D721Med (cell line): Measurements from ENCODE around the gene NBDY.

Experiments used
- DNase-seq: peaks from one replicate; pipeline ENCODE4 v3.0.0; 2011; ENCODE audit warnings: low spot score; ENCODE audit not compliant: insufficient read length
- FAIRE-seq: peaks from 2 replicates; lab custom pipeline; 2011; peaks lifted over from hg19 to GRCh38; lab: Jason Lieb, UNC
- CTCF ChIP-seq: IDR thresholded peaks from 2 replicates; pipeline ENCODE4 v1.5.1; 2012; ENCODE audit warnings: mild to moderate bottlenecking, control low read depth; ENCODE audit not compliant: insufficient read depth; ENCODE audit errors: missing control alignments

NBDY gene

DNA sequence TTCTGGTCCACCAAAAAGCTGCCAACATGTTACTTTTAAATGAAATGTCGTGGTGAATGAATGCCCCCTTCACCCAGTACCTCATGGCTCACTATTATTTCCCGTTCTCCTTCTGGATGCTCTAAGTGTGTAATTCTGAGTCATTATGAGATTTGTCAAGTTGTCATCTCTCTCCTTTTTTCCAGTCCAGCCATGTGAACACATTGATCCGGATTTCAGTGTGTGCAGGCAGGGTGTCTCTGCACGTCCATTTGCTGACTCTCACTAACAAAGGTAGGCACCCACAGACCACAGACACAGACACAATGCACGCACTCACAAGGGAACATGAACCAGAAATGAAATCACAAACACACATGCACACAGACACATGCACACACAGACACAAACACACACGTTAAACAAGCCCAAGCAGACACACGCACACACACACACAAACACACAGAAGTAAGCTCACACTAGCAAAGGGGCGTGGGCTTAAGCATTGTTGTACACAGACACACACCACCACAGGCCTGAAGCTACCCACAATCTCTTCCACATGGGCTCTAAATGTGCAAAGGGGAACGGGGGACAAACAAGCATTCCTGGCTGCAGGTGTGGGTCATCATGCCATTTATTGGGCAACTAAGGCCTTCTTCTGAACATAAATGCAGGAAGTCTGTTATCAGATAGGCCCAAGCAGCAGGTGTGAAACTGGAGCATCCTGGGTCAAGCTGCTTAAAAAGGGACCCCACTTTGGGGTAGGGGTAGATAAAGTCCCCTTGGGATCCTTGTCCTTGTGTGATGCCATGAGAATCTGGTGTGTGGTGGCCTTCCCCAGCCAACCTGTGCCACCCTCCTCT, 58.1 kb downstream of the NBDY start:
- no peak for FAIRE-seq
- TF ChIP-seq CTCF = no peak
- DNase-seq = no peak

DNA sequence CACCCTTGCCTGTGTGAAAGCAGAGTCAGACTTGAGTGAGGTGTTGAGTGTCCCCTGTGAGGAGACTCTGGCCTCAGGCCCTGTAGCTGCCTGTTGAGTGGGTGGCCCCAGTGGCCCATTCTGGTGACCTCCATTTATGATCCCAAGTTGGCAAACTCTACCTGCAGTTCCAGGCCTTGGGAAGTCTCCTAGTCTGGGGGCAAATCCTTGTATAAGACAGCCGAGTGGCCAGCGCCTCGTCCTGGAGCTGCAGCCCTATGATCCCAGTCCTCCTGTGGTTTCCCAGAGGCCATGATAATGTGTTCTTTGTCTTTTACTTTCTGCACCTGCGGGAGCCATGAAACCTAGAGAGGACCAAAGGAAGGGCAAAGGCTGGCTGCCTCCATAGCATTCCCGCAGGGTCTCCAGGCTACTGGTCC, 58.7 kb downstream of the NBDY start:
- FAIRE-seq = no peak
- TF ChIP-seq CTCF = no peak

DNA sequence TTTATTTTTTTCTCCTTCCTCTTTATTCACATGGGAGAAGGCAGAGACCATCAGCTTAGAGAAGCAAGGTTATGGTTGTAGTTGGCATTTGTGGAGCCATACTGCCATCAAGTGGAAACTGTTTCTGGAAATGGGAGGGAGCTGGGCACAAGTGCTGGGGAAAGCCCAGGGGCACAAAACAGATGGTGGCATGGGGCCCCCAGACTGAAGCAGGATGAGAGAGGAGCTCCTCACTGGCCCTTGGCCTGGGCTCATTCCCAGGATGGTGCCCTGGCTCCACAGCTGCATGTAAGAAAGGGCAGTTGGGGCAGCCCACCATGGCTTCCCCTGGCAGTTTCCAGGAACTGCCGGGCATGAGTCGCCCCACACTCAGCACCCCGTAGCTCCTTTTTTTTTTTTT, 59.2 kb downstream of the NBDY start:
- TF ChIP-seq CTCF = no peak
- FAIRE-seq = no peak
- no peak for DNase-seq

More for the DNA sequence above, 58.7 kb downstream of the NBDY start:
- no peak for DNase-seq

DNA sequence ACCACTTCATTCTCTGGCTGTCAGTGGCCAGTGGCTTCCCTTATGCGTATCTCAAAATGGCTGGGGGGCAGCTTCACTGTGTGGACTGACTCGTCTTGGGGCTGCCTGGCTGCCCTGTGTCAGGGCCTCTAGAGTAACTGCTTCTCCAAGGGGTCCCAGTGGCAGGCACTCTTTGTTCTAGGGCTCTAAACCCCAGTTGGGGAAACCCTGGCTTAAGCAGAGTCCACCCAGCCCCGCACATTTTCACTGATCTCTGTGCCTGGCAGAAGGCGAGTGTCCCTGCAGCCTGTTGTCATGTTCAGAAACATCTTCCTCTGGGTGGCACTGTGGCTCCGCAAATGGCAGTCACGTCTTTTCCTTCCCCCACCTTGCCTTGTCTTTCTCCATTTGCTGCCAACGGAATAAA, 59.7 kb downstream of the NBDY start:
- TF ChIP-seq CTCF = no peak
- FAIRE-seq (no peak), DNase-seq (no peak)

DNA sequence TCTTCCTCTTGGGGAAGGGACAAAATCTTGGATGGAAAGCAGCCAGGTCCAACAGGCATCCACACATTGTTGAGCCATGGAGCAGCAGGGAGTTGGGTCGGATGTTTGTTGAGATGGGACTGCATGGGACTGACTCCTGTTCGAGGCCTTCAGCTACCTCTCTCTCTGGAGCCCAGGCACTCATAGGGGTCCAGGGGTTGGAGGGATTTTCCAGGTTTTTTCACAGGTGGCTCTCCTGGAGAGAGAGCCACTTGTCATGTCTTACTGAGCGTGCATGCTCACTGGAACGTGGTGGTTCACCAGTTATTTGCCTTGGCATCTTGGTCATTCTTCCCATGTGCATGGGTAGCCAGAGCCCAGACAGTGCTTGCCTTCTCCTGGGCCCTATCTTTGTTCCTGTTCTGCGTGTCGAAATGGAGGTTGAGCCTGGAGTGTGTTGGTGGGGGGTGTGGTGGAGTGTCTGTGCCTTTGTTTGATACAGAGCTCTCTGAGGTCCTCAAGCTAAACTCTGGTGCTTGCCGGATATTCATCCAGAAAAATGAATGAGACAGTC, 60.6 kb downstream of the NBDY start:
- DNase-seq (no peak), FAIRE-seq (no peak)
- TF ChIP-seq CTCF = no peak

DNA sequence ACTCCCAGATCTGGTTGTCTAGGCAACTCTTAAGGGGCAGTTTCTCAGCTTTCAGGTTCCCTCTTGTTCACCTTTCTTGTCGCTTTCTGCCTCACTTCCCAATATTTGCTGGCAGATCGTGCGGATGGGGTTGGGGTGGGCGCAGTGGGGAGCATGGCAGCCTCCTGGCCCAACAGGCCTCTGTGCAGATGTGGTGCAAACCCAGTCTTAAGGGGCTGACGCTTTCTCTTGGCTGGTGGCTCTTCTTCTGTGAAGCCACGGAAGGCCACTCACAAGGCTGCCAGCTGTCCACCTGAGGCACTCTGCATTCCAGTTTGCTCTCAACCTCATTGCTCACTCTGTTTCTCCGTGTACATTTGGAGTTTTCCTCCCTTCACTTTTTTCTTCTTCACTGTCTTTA, 61.7 kb downstream of the NBDY start:
- TF ChIP-seq CTCF = no peak
- no peak for DNase-seq
- FAIRE-seq = no peak

DNA sequence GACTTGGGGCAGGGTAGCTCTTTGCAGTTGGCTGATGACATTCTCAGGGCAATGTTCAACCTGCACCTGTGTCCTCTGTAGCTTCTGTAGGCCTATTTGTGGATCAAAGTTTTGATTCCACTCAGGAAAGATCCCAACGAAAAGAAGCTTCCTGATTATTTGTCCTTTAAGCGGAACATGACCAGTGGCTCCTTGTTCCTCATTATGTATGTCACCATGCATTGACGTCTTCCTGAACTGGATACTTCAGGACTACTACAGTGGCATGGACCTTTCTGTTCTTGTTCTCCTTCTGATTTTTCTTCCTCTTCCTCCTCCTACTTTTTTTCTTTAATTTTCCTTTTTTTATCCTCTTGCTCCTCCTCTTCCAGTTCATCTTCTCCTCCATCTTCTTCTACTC, 62.4 kb downstream of the NBDY start:
- DNase-seq (no peak), FAIRE-seq (no peak)
- no peak for TF ChIP-seq CTCF
